VCaP (cell line): ENCODE results near the gene NCK2.

Experiments used
- H3K27ac ChIP-seq: fragments of 450-650 bp; 2 replicates; pipeline ENCODE4 v1.5.1; 2017
- TF ChIP-seq, protein P1 (sequence below): fragments of 450-650 bp; conservative IDR thresholded peaks from 2 replicates; pipeline ENCODE4 v1.5.1; 2017; ENCODE audit warnings: mild to moderate bottlenecking, moderate library complexity

The NCK2 gene

DNA sequence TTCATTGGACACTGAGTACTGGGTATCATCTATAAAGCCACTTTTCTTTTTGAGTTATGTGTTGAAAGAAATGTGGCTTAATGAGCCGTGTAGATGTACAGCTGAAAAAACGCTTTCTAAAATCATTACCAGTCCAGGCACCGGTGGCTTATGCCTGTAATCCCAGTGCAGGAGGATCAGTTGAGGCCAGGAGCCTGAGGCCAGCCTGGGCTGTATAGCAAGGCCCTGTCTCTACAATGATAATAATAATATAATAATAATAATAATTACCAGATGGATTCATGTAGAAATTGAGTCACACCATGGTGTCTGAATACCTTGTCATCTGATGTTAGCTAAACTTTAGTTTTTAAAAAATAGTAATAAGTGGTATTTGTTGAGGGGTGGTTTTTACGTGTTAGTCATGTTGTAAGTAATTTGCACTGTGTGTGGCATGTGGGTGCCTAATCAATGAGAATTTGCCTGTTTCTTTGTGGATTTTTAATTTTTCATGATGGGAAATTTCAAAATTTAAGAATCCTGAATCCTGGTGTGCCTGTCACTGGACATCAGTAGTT, 30.1 kb downstream of the NCK2 start:
- TF ChIP-seq, protein P1, sequence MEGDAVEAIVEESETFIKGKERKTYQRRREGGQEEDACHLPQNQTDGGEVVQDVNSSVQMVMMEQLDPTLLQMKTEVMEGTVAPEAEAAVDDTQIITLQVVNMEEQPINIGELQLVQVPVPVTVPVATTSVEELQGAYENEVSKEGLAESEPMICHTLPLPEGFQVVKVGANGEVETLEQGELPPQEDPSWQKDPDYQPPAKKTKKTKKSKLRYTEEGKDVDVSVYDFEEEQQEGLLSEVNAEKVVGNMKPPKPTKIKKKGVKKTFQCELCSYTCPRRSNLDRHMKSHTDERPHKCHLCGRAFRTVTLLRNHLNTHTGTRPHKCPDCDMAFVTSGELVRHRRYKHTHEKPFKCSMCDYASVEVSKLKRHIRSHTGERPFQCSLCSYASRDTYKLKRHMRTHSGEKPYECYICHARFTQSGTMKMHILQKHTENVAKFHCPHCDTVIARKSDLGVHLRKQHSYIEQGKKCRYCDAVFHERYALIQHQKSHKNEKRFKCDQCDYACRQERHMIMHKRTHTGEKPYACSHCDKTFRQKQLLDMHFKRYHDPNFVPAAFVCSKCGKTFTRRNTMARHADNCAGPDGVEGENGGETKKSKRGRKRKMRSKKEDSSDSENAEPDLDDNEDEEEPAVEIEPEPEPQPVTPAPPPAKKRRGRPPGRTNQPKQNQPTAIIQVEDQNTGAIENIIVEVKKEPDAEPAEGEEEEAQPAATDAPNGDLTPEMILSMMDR = no peak
- H3K27ac ChIP-seq = no peak overlapping the region

DNA sequence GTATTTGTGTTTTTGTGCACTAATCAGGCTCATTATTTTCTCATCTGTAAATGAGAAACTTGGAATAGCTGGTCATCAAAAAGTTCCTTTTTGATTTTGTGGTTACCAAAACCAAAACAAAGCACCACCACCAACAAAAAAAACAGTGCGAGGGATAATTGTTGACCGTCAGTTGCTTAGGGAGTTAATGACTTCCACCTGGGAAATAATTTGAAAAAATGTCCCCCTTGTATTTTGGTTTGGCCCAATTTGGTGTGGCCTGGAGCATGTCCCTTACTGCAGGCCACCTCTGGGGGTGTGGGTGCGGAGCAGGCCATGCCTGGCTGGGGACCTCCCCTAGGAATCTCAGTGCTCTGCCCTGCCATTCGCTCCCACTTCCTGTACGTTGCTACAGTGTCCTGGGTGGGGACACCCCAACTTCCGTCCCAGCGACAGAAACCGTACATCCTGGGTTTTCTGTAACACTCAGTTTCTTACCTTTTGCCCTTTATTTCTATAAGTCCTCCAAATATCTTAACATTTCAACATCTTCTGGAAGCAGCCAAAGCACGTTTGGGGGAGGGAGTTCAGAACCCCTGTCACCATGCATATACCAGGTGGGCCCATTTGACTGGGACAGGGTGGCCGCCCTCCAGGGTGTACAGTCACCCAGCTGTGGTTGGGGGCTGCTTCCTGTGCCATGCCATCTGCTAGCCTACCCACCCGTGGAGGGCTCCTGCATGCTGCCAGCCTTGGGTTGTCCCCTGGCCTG, 31.3 kb downstream of the NCK2 start:
- H3K27ac ChIP-seq = no peak overlapping the region
- TF ChIP-seq, protein P1 = no peak

DNA sequence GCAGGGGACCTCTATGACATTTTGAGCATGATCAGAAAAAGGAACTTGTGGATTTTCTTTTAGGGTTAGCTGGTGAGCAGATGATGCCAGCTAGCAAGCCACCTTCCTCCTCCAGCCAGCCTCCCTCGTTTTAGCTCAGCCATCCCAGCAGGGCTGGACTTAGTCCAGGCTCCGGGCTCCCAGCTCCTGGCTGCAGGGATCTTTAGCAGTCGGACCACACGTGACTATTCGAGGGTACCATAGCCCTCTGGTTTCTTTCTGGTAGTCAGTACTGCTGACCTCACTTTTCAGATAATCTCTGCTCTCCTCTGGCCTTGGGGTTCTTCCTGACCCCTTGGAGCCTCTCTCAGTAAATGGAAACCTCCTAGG, 31.8 kb downstream of the NCK2 start:
- no peak overlapping the region for H3K27ac ChIP-seq
- TF ChIP-seq, protein P1 = no peak

DNA sequence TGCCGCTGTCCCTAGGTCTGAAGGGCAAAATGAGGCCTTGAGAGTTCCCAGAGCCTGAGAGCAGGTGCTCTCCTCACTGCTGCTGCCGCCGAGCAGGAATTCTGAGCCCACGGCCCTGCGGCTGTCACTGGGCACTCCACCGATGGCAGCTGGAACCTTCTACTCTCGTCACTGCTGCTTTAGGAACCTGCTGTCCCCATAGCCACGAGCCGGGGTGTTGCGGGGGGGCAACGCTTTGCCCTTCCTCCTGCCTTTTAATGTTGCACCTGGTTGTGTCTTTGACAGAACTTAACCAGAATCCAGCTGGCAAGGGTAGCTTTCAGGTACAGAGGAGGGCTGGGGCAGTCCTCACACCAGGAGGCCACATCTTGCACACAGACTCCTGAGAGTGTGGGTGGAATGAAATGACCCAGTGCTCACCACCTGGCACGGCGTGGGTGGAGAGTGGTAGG, 32.3 kb downstream of the NCK2 start:
- TF ChIP-seq, protein P1 = no peak
- H3K27ac ChIP-seq = no peak overlapping the region

DNA sequence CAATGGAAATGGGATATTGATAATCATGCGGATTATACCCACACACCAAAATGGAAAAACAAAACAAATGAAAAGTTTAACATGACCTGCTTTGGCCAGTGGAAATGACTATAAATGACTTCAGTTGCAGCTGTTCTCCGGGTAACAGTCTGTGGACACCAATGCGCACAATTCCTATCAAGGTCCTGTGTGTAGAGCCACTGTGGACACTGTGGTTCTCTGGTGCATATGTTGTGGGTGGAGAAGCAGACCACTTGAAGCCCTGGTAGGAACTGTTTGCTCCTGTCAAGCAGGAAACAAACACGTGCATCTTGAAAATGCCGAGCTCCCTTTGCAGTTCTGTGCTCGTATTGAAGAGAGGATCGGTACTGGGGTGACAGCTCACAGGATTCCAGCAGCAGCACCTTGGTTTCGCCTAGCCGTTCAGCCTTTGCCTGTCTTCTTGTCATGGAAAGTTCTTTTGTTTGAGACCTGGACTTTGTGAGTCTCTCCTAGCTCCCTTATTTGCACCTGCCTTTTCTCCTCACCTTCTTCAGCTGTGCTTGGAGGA, 32.9 kb downstream of the NCK2 start:
- H3K27ac ChIP-seq = no peak overlapping the region
- TF ChIP-seq, protein P1 = no peak

DNA sequence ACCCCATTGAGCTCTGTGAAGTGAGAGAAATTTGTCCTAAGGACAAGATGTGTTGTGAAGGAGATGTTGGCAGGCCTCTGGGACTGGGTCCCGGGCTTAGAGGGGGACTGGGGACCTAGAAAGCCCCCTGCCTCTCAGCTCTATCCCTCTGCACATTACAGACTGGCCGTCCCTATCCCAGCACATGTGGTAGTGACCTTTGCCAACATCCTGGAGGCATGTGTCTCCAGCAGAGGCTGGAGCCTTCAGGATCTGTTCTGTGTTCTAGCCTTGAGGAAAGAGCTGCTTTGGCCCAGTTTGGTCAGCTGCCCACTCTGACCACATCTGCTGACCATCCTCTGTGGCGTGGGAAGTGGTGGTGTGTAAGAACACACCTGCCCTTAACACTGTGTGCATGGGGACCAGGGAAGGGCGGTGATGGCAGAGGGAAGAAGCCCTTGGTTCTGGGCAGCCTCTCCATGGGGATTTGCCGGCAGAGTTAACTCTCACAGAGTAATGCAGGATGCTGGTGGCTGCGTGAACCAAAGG, 33.4 kb downstream of the NCK2 start:
- H3K27ac ChIP-seq = no peak overlapping the region
- TF ChIP-seq, protein P1 = no peak

DNA sequence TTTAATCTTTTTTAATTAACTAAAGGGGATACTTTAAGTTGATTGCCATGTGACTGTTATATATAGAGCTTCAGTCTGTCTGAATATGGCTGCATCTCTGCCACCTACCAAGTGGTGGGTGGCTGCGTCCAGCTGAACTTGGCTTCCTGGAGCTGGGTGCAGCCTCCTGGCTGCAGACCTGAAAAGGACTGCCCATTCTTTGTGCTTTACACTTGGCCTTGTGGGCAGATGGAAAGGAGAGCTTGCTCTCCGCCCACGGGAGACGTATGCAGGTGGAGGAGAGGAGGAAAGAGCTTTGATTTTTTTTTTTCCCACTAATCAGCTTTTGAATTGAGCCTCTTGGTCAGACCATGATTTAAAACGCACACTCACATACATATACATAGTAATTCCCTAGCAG, 34.7 kb downstream of the NCK2 start:
- H3K27ac ChIP-seq = no peak overlapping the region
- TF ChIP-seq, protein P1 = no peak
